ENCODE results near the gene ANKRD1.

Gene ANKRD1

DNA sequence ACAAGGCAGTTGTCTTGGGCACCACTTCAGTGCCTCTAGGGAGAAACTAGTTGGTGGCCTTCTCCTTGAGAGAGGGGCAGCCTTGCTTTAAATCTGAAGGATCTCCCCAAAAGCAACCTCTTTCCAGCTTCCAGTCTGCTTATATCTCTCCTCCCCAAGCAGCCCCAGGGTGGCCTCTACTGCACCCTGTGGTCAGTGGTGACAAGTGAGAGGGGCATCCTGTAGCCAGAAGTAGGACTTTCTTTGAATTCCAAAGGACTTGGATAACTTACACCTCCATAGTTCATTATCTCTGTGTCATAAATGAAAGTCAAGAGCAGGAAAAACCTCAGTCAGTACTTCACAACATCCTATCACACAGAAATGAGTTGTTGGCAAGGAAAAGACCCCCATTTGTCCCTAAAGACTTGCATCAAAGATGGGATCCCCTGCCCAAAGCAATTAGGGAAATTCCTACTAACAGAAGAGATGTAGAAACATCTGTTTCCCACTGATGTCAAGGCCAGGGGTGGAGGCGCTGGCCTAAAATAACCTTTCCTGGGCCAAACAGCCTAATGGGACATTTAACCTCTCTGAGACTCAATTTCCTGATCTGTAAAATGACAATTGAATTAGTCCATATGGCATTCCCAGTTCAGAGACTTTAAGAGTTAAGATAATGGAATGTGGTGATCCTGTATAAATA, 44.0 kb upstream of the ANKRD1 start:
- H3K9me3 ChIP-seq (ENCODE audit: insufficient read depth, low read length): no peaks in the 10 kb centered on the region
- no peaks in the 10 kb centered on the region for H3K4me1 ChIP-seq (ENCODE audit: insufficient read depth, insufficient read length)
- H3K9ac ChIP-seq (ENCODE audit: insufficient read length, low read depth): no peak overlapping the region
- DNase-seq (ENCODE audit: low read depth, low spot score): no peak
- no peak overlapping the region for H3K4me3 ChIP-seq (ENCODE audit: insufficient read length, low read depth)
- H3K36me3 ChIP-seq (ENCODE audit: insufficient read depth, insufficient read length, low read length): no peaks in the 10 kb centered on the region
- H3K27me3 ChIP-seq (ENCODE audit: insufficient read depth, insufficient read length): no peaks in the 10 kb centered on the region
- TF ChIP-seq YY1 (IDR thresholded peaks at IDR 0.05; ENCODE audit: insufficient read depth, insufficient read length): no peak
- no peak for TF ChIP-seq SUZ12 (IDR thresholded peaks at IDR 0.05; ENCODE audit: extremely low read depth, insufficient read depth, insufficient read length)
- TF ChIP-seq ZNF274 (IDR thresholded peaks at IDR 0.05; ENCODE audit: low read depth, low read length): no peak

DNA sequence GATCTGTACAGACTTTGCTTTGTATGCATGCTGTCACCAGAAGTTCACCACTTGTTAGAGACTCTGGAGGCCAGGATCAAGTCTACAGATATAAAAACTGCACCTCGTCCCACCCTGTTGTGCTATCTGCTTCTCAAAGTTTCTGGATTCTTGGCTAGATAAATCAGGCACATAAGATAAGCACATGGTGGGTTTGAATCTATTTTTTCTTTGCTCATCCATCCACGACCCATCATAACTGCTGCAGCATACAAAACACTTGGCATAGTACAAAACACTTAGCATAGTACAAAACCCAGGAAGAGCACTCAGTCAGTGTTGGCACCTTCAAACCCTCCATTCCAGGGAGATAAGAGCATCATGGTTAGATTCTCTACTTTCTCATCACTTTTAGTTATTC, 42.4 kb upstream of the ANKRD1 start:
- H3K4me3 ChIP-seq (ENCODE audit: insufficient read length, low read depth): no peak overlapping the region
- no peak overlapping the region for H3K9ac ChIP-seq (ENCODE audit: insufficient read length, low read depth)
- H3K27me3 ChIP-seq (ENCODE audit: insufficient read depth, insufficient read length): no peaks in the 10 kb centered on the region
- no peaks in the 10 kb centered on the region for H3K4me1 ChIP-seq (ENCODE audit: insufficient read depth, insufficient read length)
- no peaks in the 10 kb centered on the region for H3K9me3 ChIP-seq (ENCODE audit: insufficient read depth, low read length)
- TF ChIP-seq ZNF274 (IDR thresholded peaks at IDR 0.05; ENCODE audit: low read depth, low read length) (no peak), YY1 (IDR thresholded peaks at IDR 0.05; ENCODE audit: insufficient read depth, insufficient read length) (no peak), SUZ12 (IDR thresholded peaks at IDR 0.05; ENCODE audit: extremely low read depth, insufficient read depth, insufficient read length) (no peak)
- DNase-seq (ENCODE audit: low read depth, low spot score): no peak
- no peaks in the 10 kb centered on the region for H3K36me3 ChIP-seq (ENCODE audit: insufficient read depth, insufficient read length, low read length)

- TF ChIP-seq YY1 (IDR thresholded peaks at IDR 0.05; ENCODE audit: insufficient read depth, insufficient read length): no peak
- TF ChIP-seq ZNF274 (IDR thresholded peaks at IDR 0.05; ENCODE audit: low read depth, low read length): no peak
- TF ChIP-seq SUZ12 (IDR thresholded peaks at IDR 0.05; ENCODE audit: extremely low read depth, insufficient read depth, insufficient read length): no peak
- DNase-seq (ENCODE audit: low read depth, low spot score): no peak
Observed at GRCh38 chr10:90960355-90960814, 39.5 kb upstream of the ANKRD1 start.

GRCh38 chr10:90959826-90960225, 38.9 kb upstream of the ANKRD1 start:
- H3K36me3 ChIP-seq (ENCODE audit: insufficient read depth, insufficient read length, low read length): no peaks in the 10 kb centered on the region
- no peaks in the 10 kb centered on the region for H3K9me3 ChIP-seq (ENCODE audit: insufficient read depth, low read length)
- TF ChIP-seq ZNF274 (IDR thresholded peaks at IDR 0.05; ENCODE audit: low read depth, low read length) (no peak), YY1 (IDR thresholded peaks at IDR 0.05; ENCODE audit: insufficient read depth, insufficient read length) (no peak), SUZ12 (IDR thresholded peaks at IDR 0.05; ENCODE audit: extremely low read depth, insufficient read depth, insufficient read length) (no peak)
- no peaks in the 10 kb centered on the region for H3K27me3 ChIP-seq (ENCODE audit: insufficient read depth, insufficient read length)
- no peak for DNase-seq (ENCODE audit: low read depth, low spot score)
- no peaks in the 10 kb centered on the region for H3K4me1 ChIP-seq (ENCODE audit: insufficient read depth, insufficient read length)
- no peak overlapping the region for H3K9ac ChIP-seq (ENCODE audit: insufficient read length, low read depth)
- H3K4me3 ChIP-seq (ENCODE audit: insufficient read length, low read depth): no peak overlapping the region

More at GRCh38 chr10:90960355-90960814, 39.5 kb upstream of the ANKRD1 start:
- Histone ChIP-seq H3K36me3 (ENCODE audit: insufficient read depth, insufficient read length, low read length) (no peaks in the 10 kb centered on the region), H3K9ac (ENCODE audit: insufficient read length, low read depth) (no peak overlapping the region), H3K4me3 (ENCODE audit: insufficient read length, low read depth) (no peak overlapping the region), H3K9me3 (ENCODE audit: insufficient read depth, low read length) (no peaks in the 10 kb centered on the region), H3K4me1 (ENCODE audit: insufficient read depth, insufficient read length) (no peaks in the 10 kb centered on the region), H3K27me3 (ENCODE audit: insufficient read depth, insufficient read length) (no peaks in the 10 kb centered on the region)

- Histone ChIP-seq H3K4me3 (ENCODE audit: insufficient read length, low read depth) (no peak overlapping the region), H3K36me3 (ENCODE audit: insufficient read depth, insufficient read length, low read length) (no peaks in the 10 kb centered on the region), H3K4me1 (ENCODE audit: insufficient read depth, insufficient read length) (no peaks in the 10 kb centered on the region), H3K9me3 (ENCODE audit: insufficient read depth, low read length) (no peaks in the 10 kb centered on the region), H3K9ac (ENCODE audit: insufficient read length, low read depth) (no peak overlapping the region), H3K27me3 (ENCODE audit: insufficient read depth, insufficient read length) (no peaks in the 10 kb centered on the region)
- no peak for TF ChIP-seq SUZ12 (IDR thresholded peaks at IDR 0.05; ENCODE audit: extremely low read depth, insufficient read depth, insufficient read length)
- no peak for DNase-seq (ENCODE audit: low read depth, low spot score)
Observed at GRCh38 chr10:90958781-90959180, 37.9 kb upstream of the ANKRD1 start.

- no peaks in the 10 kb centered on the region for H3K4me1 ChIP-seq (ENCODE audit: insufficient read depth, insufficient read length)
- DNase-seq (ENCODE audit: low read depth, low spot score): no peak
- H3K9me3 ChIP-seq (ENCODE audit: insufficient read depth, low read length): no peaks in the 10 kb centered on the region
- no peak overlapping the region for H3K4me3 ChIP-seq (ENCODE audit: insufficient read length, low read depth)
- no peak overlapping the region for H3K9ac ChIP-seq (ENCODE audit: insufficient read length, low read depth)
- TF ChIP-seq YY1 (IDR thresholded peaks at IDR 0.05; ENCODE audit: insufficient read depth, insufficient read length) (no peak), SUZ12 (IDR thresholded peaks at IDR 0.05; ENCODE audit: extremely low read depth, insufficient read depth, insufficient read length) (no peak), ZNF274 (IDR thresholded peaks at IDR 0.05; ENCODE audit: low read depth, low read length) (no peak)
- no peaks in the 10 kb centered on the region for H3K27me3 ChIP-seq (ENCODE audit: insufficient read depth, insufficient read length)
- no peaks in the 10 kb centered on the region for H3K36me3 ChIP-seq (ENCODE audit: insufficient read depth, insufficient read length, low read length)
Observed at GRCh38 chr10:90947030-90947960, 26.4 kb upstream of the ANKRD1 start.

- H3K27me3 ChIP-seq (ENCODE audit: insufficient read depth, insufficient read length): no peaks in the 10 kb centered on the region
- no peak for DNase-seq (ENCODE audit: low read depth, low spot score)
- H3K4me1 ChIP-seq (ENCODE audit: insufficient read depth, insufficient read length): no peaks in the 10 kb centered on the region
- H3K9me3 ChIP-seq (ENCODE audit: insufficient read depth, low read length): no peaks in the 10 kb centered on the region
- no peak overlapping the region for H3K9ac ChIP-seq (ENCODE audit: insufficient read length, low read depth)
- no peaks in the 10 kb centered on the region for H3K36me3 ChIP-seq (ENCODE audit: insufficient read depth, insufficient read length, low read length)
- no peak overlapping the region for H3K4me3 ChIP-seq (ENCODE audit: insufficient read length, low read depth)
- TF ChIP-seq ZNF274 (IDR thresholded peaks at IDR 0.05; ENCODE audit: low read depth, low read length) (no peak), SUZ12 (IDR thresholded peaks at IDR 0.05; ENCODE audit: extremely low read depth, insufficient read depth, insufficient read length) (no peak), YY1 (IDR thresholded peaks at IDR 0.05; ENCODE audit: insufficient read depth, insufficient read length) (no peak)
Observed at GRCh38 chr10:90945491-90946070, 24.7 kb upstream of the ANKRD1 start.
